GM19468 (cell line): ENCODE data around the gene CCDC57.
"Not testable (repeated sequence)": the region's sequence is repeated elsewhere in the genome, so short reads cannot be mapped to it uniquely, and the experiment has no call there.

Source experiments
- ATAC-seq: cut with Tn5 transposase; IDR thresholded peaks from one replicate; pipeline ENCODE4 v1.9.1; 2021; ENCODE audit warnings: mild to moderate bottlenecking, moderate library complexity, moderate number of reproducible peaks; ENCODE audit not compliant: unreplicated experiment; ENCODE audit errors: extremely low read depth

Gene CCDC57

DNA sequence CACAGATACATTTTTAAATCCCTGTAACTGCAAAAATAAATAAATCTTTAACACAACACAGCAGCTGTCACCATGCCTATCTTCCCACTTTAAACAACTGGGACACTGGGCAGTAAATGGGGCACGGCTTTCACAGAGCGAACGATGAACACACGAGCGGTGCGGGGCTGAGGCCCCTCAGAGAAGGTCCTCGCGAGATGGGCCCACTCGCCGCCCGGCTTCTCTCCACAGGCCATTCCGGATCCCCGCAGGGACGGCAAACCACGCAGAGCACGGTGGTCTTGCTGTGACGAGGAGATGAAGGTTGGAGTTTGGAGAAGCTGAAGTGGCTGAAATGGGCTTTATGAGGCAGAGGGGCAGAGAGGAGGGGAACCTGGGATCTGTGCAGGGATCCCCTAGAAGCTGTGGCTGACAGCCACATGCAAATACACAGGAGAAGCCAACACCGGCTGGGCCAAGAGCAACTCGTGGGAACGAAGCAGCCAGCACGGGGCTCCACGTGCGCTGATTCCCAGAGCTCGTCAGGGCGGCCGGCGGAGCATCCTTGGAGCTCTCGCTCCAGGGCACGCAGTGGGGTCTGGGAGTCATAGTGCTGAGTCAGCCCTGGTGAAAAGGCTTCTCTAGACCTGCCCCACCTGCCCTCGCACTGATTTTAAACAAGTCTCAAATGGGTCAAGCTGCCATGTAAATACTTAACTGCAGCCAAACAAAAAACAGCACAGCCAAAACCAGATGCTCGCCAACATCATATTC lies 31.7 kb downstream of the CCDC57 start:
- no peak for ATAC-seq

DNA sequence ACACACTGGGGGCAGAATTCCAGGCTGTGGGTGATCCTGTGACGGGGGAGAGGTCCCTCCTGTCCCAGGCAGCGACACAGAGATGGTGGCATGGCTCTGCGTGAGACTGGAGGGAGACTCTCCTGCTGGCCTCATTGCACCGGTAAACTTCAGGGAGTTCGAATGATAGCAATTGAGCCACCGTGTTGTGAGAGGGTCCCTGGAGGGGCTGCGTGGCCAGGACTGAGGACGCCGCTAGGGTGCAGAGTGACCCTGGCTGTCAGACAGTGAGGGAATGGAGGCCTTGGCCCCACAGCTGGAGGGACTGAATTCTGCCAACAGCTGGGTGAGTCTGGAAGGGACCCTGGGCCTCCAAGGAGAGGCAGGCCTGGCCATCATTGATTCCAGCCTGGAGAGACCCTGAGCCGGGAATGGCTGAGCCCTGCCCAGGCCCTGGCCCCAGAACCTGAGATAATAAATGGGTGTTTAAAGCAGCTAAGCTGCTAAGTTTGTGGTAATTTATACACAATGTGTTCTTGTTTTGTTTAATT lies 32.6 kb downstream of the CCDC57 start:
- ATAC-seq: no peak

GRCh38 chr17:82179412-82179811 lies 33.2 kb downstream of the CCDC57 start:
- ATAC-seq: no peak

GRCh38 chr17:82178499-82179261 lies 34.0 kb downstream of the CCDC57 start:
- ATAC-seq: no peak

DNA sequence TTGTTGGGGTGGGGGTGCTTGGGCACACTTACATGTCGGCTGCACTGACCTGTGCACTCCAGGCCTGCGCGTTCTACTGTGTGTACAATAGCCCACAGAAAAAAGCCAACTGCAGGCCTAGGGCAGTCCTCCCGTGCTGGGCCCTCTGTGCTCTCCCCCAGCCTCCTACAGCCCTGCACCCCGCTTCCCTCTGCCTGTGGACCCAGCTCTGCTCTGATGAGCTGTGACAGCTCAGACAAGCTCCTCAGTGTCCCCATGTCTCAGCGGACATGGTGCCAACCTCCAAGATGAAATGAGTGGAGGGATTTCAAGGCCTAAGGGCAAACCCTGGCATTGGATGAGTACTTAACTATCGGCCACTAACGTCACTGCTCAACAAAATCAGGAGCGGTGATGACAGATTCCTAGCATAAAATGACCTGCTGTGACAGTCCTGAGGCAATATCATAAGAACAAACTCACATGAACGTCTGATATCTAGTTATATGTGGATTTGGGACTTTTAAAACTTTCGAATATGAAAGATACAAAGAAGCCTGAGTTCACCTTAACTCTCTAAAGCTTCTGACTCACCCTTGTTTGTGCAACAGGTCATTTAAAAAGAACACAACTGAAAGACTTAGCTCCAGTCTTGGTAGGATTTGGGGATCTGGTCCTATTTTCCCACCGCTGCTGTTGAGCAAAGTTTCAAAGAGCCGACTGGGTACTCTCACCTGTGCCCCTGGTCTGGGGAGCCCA lies 34.7 kb downstream of the CCDC57 start:
- no peak for ATAC-seq

GRCh38 chr17:82177276-82177675 lies 35.4 kb downstream of the CCDC57 start:
- ATAC-seq: no peak

DNA sequence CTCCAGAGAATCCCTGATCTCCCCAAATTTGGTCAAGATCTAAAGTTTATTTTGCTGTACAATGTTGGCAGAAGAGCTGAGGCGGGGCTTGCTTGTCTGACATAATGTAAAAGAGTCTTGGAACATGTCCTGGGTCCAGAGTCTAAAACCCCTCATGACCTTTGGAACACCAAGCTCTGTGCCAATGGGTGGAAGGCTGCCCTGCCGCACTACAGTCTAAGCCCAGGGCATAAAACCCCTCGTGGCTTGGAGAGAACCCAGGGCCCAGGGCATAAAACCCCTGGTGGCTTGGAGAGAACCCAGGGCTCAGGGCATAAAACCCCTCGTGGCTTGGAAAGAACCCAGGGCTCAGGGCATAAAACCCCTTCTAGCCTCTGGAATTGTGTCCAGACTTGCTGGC lies 36.7 kb downstream of the CCDC57 start:
- no peak for ATAC-seq

- ATAC-seq: no peak
Observed at GRCh38 chr17:82175201-82175600, 37.4 kb downstream of the CCDC57 start.

DNA sequence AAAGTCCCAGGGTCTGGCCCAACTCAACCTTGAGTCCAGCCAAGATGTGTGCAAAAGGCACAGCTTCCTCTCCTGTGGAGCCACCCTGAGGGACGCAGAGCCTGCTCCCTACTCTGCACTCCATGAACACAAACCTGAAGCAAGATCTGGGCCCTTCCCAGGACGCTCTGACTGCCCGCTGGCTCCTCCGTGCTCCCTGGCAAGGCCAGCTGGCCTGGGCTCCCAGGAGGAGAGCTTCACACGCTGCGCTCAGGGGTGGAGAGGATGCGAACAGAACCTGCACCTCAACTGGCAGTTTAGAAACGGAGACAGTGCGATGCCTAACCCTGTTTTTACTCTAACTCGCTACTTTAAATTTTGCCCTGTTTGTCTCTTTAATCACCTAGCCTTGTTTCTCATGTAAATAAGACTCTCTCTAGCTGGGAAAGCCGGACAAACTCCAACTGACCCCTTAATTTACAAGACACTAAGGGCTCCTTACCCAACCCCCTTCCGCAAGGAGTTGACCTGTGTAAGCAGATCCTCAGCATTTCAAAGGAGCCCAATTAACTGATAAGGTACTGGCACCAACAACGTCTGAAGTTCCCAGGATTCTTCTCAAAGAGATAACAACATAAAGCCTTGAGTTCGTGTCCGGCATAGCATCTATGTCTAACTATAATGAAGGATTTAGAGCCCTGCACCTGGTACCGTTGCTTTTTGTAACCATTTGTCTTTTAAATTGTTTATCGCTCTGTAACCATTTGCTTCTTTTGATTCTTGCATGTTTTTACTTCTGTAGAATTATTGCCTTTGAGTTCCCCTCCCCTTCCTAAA lies 38.4 kb downstream of the CCDC57 start:
- not testable (repeated sequence) for ATAC-seq

GRCh38 chr17:82173351-82174041 lies 39.1 kb downstream of the CCDC57 start:
- ATAC-seq: no peak

DNA sequence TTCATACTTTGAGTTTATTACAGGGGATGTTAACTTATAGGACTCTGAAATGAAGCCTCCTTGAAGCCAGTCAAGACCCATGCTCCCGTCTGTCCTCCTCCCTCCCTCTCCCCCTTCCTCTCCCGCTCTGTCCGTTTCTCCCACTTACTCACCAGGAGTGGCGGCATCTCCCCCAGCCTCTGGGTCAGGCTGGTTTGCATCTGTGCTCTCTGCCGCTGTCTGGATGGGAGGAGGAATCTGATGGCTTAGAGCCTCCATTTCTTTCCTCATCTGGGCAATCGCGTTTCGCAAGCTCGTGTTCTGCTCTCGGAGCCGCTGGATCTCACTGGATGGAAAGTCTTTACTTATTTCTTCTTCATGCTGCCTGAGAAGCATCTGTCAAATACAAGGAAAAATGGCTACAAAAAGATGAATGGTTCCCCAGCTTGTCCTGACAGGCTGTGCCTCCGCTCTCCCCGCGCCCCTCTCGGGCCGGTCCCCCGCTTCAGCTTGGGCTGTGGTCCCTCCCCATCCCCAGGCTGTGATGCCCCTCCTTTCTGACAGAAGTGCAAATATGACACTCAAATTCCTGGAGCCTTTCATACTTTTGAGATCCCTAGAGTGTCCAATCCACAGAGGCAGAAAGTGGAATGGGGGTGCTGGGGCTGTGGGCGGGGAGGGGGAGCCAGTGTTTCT lies 40.0 kb downstream of the CCDC57 start:
- ATAC-seq: no peak

GRCh38 chr17:82171750-82172375 lies 40.8 kb downstream of the CCDC57 start:
- ATAC-seq: no peak

DNA sequence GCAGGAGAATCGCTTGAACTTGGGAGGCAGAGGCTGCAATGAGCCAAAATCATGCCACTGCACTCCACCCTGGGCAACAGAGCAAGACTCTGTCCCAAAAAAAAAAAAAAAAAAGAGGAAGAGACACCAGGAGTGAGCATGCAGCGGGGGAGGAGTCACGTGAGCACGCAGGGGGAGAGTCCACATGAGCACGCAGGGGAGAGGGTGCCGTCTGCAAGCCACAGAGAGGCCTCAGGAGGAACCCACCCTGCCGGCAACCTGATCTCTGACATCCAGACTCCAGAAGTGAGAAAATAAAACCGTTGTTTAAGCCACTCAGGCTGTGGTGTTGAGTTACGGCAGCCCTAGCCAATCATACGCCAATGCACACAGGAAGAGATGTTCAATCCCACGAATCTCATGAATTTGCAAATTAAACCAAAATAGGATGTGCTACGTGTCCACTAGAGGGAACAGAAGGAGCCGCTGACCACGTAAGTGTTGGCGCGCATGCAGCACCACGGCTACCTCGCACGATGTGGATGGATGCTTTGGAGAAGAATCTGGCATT lies 42.2 kb downstream of the CCDC57 start:
- ATAC-seq: no peak

- no peak for ATAC-seq
Observed at GRCh38 chr17:82168568-82168967, 44.1 kb downstream of the CCDC57 start.

DNA sequence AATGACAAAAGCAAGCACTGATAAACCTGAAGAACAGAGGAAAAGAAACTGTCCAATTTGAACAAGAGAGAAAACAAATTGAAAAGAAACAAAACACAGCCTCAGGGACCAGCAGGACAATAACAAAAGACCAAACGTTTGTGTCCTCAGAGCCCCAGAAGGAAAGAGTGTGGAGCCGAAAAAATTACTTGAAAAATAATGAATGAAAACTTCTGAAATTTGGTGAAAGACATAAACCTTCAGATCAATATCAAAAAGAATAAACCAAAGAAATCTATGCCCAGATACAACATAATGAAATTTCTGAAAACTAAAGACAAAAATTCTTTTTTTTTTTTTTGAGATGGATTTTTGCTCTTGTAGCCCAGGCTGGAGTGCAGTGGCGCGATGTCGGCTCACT lies 45.6 kb downstream of the CCDC57 start:
- ATAC-seq: no peak

DNA sequence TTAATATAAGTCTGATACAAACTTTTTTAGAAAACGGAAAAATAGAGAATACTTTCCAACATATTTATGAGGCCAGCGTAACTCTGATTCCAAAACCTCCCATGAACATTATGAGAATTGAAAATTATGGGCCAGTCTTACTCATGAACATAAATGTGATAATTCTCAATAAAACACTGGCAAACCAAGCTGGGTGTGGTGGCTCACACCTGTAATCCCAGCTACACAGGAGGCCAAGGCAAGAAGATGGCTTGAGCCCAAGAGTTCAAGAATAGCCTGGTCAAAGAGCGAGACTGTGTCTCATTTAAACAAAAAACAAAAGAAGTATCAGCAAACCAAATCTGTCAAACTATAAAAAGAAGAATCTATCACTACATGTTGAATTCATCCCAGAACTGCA lies 47.8 kb downstream of the CCDC57 start:
- ATAC-seq: no peak

DNA sequence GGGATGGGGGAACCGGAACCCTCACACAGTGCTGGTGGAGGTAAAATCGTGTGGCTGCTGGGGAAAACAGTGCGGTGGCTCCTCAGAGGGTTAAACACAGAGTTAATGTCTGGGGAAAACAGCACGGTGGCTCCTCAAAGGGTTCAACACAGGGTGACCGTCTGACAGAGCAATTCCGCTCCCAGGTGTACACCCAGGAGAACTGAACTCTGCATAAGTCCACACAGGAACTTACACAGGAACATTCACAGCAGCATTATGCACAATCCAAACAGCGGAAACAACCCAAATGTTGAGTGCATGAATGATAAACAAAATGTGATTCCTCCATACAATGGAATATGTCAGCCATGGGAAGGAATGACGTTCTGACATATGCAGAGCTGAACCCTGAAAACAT lies 51.4 kb downstream of the CCDC57 start:
- ATAC-seq: no peak

GRCh38 chr17:82160075-82160474 lies 52.6 kb downstream of the CCDC57 start:
- ATAC-seq: no peak
